Endodermal cell (in vitro differentiated cells): ENCODE data around the gene NEDD8. TPM values are rescaled to one million over a fixed set of nuclear protein-coding genes. Genes with fewer than 3 reads are reported as not detected.
A peak's percentile ranks its signal among the peaks of the same experiment; 100 is the strongest.

ENCODE experiments used
- DNase-seq: peaks from one replicate; pipeline ENCODE4 v3.0.0-alpha.2; 2017
- H3K27ac ChIP-seq: 2 replicates; pipeline ENCODE4 v1.5.1; 2013; ENCODE audit warnings: mild to moderate bottlenecking, low read depth, low read length, moderate library complexity
- H3K27me3 ChIP-seq: 2 replicates; pipeline ENCODE4 v1.6.1; 2013; ENCODE audit warnings: mild to moderate bottlenecking, low read length, moderate library complexity; ENCODE audit not compliant: insufficient read depth, control insufficient read depth, poor library complexity, severe bottlenecking
- H3K36me3 ChIP-seq: 2 replicates; pipeline ENCODE4 v1.7.0; 2013; ENCODE audit warnings: mild to moderate bottlenecking, low read length, moderate library complexity; ENCODE audit not compliant: control insufficient read depth, insufficient read depth
- H3K4me1 ChIP-seq: one replicate; pipeline ENCODE4 v1.7.0; 2013; ENCODE audit warnings: low read length; ENCODE audit not compliant: control insufficient read depth, insufficient read depth
- H3K4me3 ChIP-seq: 2 replicates; pipeline ENCODE4 v1.5.1; 2013; ENCODE audit warnings: mild to moderate bottlenecking, low read length, moderate library complexity
- H3K9ac ChIP-seq: 2 replicates; pipeline ENCODE4 v1.6.1; 2013; ENCODE audit warnings: mild to moderate bottlenecking, low read length, moderate library complexity; ENCODE audit not compliant: poor library complexity, severe bottlenecking; ENCODE audit errors: extremely low read depth
- H3K9me3 ChIP-seq: 2 replicates; pipeline ENCODE4 v1.6.1; 2013; ENCODE audit warnings: mild to moderate bottlenecking, low read length, moderate library complexity; ENCODE audit not compliant: control insufficient read depth
- H3K27ac Mint-ChIP-seq: 2 replicates; pipeline ENCODE4 v1.8.0; 2020; ENCODE audit warnings: mixed read lengths
- H3K27me3 Mint-ChIP-seq: 2 replicates; pipeline ENCODE4 v1.8.0; 2021; ENCODE audit warnings: mild to moderate bottlenecking, mixed read lengths; ENCODE audit not compliant: insufficient read depth
- H3K36me3 Mint-ChIP-seq: 2 replicates; pipeline ENCODE4 v1.8.0; 2020; ENCODE audit warnings: low read depth, mixed read lengths
- H3K4me1 Mint-ChIP-seq: 2 replicates; pipeline ENCODE4 v1.8.0; 2020; ENCODE audit warnings: mixed read lengths
- H3K4me3 Mint-ChIP-seq: 2 replicates; pipeline ENCODE4 v1.8.0; 2020; ENCODE audit warnings: mild to moderate bottlenecking, moderate library complexity, mixed read lengths
- H3K9me3 Mint-ChIP-seq: 2 replicates; pipeline ENCODE4 v1.8.0; 2020; ENCODE audit warnings: mild to moderate bottlenecking, mixed read lengths
- CTCF ChIP-seq: fragments of 200-600 bp; sonication (generic); conservative IDR thresholded peaks from 2 replicates; pipeline ENCODE4 v1.5.0; 2021; ENCODE audit warnings: antibody characterized with exemption, mild to moderate bottlenecking
- WGBS, 2 experiments: methylation state at CpG; one replicate each; pipeline versions ENCODE4 v1.1.5 to v1.1.7; 2013; ENCODE audit warnings: missing lambda C conversion rate in 2 of 2, mixed read lengths in 1 of 2; ENCODE audit not compliant: insufficient coverage in 1 of 2, insufficient read length in 1 of 2; 5-methylcytosine and 5-hydroxymethylcytosine counted together
- total RNA-seq, 2 donors: library from RNA; stranded (reverse); fragmentation: NEBNext Ultra II Directional in 1 of 2; extraction: Animal tissue kit (Norgen Biotek cat#: 25700) in 1 of 2; gene quantifications; 2 replicates in 1 of 2; 3 replicates in 1 of 2; pipeline ENCODE4 v1.2.1, GENCODE V29; 2021

The NEDD8 gene
- total RNA-seq, 2 donors from 2014 or later, result 210 to 267 TPM

GRCh38 chr14:24236689-24237462 is 4.7 kb upstream of the NEDD8 start:
- 92 to 97% methylated on average over 5 to 6 of the region's 6 CpGs for WGBS, 2 experiments
- Mint-ChIP-seq H3K9me3 (no peaks in the 10 kb centered on the region), H3K27ac (no peak overlapping the region)

GRCh38 chr14:24235804-24236688 is 3.9 kb upstream of the NEDD8 start:
- Mint-ChIP-seq H3K9me3 (no peaks in the 10 kb centered on the region), H3K27ac (no peak overlapping the region), H3K27me3 (no peaks in the 10 kb centered on the region), H3K4me1 (peaks cover 15% of the 10 kb centered on the region), H3K36me3 (peaks cover 52% of the 10 kb centered on the region), H3K4me3 (no peak overlapping the region)
- Histone ChIP-seq H3K9ac (no peak overlapping the region), H3K36me3 (peaks cover 58% of the 10 kb centered on the region), H3K27me3 (no peaks in the 10 kb centered on the region), H3K4me3 (no peak overlapping the region), H3K4me1 (peaks cover 8% of the 10 kb centered on the region), H3K27ac (no peak overlapping the region), H3K9me3 (no peaks in the 10 kb centered on the region)
- no peak for TF ChIP-seq CTCF
- peak; percentile 15 for DNase-seq
- 93 to 100% methylated on average over 3 to 5 of the region's 5 CpGs for WGBS, 2 experiments

More at GRCh38 chr14:24236689-24237462, 4.7 kb upstream of the NEDD8 start:
- Histone ChIP-seq H3K27me3 (no peaks in the 10 kb centered on the region), H3K4me3 (no peak overlapping the region), H3K9me3 (no peaks in the 10 kb centered on the region), H3K36me3 (peaks cover 59% of the 10 kb centered on the region), H3K4me1 (peaks cover 8% of the 10 kb centered on the region), H3K27ac (no peak overlapping the region), H3K9ac (no peak overlapping the region)
- no peaks in the 10 kb centered on the region for H3K27me3 Mint-ChIP-seq
- peaks cover 53% of the 10 kb centered on the region for H3K36me3 Mint-ChIP-seq
- no peak overlapping the region for H3K4me3 Mint-ChIP-seq
- H3K4me1 Mint-ChIP-seq, result peaks cover 11% of the 10 kb centered on the region
- no peak for TF ChIP-seq CTCF
- DNase-seq, result peak; percentile 19

GRCh38 chr14:24234095-24235005 is 2.2 kb upstream of the NEDD8 start:
- peaks cover 8% of the 10 kb centered on the region for H3K4me1 ChIP-seq
- H3K9ac ChIP-seq, result no peak overlapping the region
- no peak overlapping the region for H3K27ac ChIP-seq
- H3K4me3 ChIP-seq, result peak overlapping the region; percentile 25
- no peaks in the 10 kb centered on the region for H3K9me3 Mint-ChIP-seq
- WGBS, 2 experiments, result 90 to 95% methylated on average over 3 of the region's 3 CpGs
- peaks cover 39% of the 10 kb centered on the region for H3K36me3 Mint-ChIP-seq
- no peaks in the 10 kb centered on the region for H3K27me3 Mint-ChIP-seq
- peak; percentile 15 for DNase-seq
- no peak overlapping the region for H3K4me3 Mint-ChIP-seq
- no peaks in the 10 kb centered on the region for H3K27me3 ChIP-seq
- H3K27ac Mint-ChIP-seq, result no peak overlapping the region
- peaks cover 46% of the 10 kb centered on the region for H3K36me3 ChIP-seq
- no peak for TF ChIP-seq CTCF
- no peaks in the 10 kb centered on the region for H3K9me3 ChIP-seq
- H3K4me1 Mint-ChIP-seq, result peaks cover 17% of the 10 kb centered on the region
